Gastrocnemius medialis (tissue), 4 donors: ENCODE data around the gene TYW1B.
"Not testable (repeated sequence)": the region's sequence is repeated elsewhere in the genome, so short reads cannot be mapped to it uniquely, and the experiment has no call there.

Experiments
- CTCF ChIP-seq, 5 experiments: fragments of 450-650 bp in 3 of 5; fragments of 200-600 bp in 2 of 5; sonication (generic) in 2 of 5; IDR thresholded peaks in 4 of 5; conservative IDR thresholded peaks in 1 of 5; 1 replicate in 4 of 5; 2 replicates in 1 of 5; pipeline ENCODE4 v1.5.1; 2016 to 2019; ENCODE audit warnings: antibody characterized with exemption in 5 of 5, mild to moderate bottlenecking in 3 of 5, moderate library complexity in 3 of 5
- POLR2A ChIP-seq, 2 donors: fragments of 450-650 bp; IDR thresholded peaks; one replicate each; pipeline ENCODE4 v1.6.1; 2017; ENCODE audit warnings: antibody characterized with exemption in 2 of 2, mild to moderate bottlenecking in 2 of 2, moderate library complexity in 2 of 2

- not testable (repeated sequence) for TF ChIP-seq POLR2A (IDR thresholded peaks at IDR 0.05); CTCF (IDR thresholded peaks at IDR 0.05 in 4 of 5, conservative IDR thresholded peaks at IDR 0.05 in 1 of 5)
Measured at GRCh38 chr7:72587267-72587666, 240.7 kb downstream of the TYW1B start.
